Sigmoid colon (tissue), 7 donors: Measurements from ENCODE around the gene CHMP1B. TPM values are rescaled to one million over a fixed set of nuclear protein-coding genes. Genes with fewer than 3 reads are reported as not detected.

ENCODE experiments used
- DNase-seq: peaks from one replicate; pipeline ENCODE4 v3.0.0-alpha.2; 2019
- H3K27ac ChIP-seq, 4 donors: fragments of 200-600 bp; sonication (generic); one replicate each; pipeline ENCODE4 v1.5.1; 2016 to 2019; ENCODE audit warnings: mild to moderate bottlenecking in 1 of 4
- H3K27me3 ChIP-seq, 3 donors: fragments of 200-600 bp; sonication (generic); one replicate each; pipeline ENCODE4 v1.5.1; 2019; ENCODE audit warnings: mild to moderate bottlenecking in 1 of 3
- H3K36me3 ChIP-seq, 4 donors: fragments of 200-600 bp; sonication (generic); one replicate each; pipeline ENCODE4 v1.5.1; 2016 to 2019
- H3K4me1 ChIP-seq, 4 donors: fragments of 200-600 bp; sonication (generic); one replicate each; pipeline ENCODE4 v1.5.1; 2017 to 2019
- H3K4me3 ChIP-seq, 4 donors: fragments of 200-600 bp; sonication (generic); one replicate each; pipeline ENCODE4 v1.5.1; 2017 to 2019; ENCODE audit warnings: mild to moderate bottlenecking in 2 of 4, moderate library complexity in 1 of 4
- H3K9me3 ChIP-seq, 4 donors: fragments of 200-600 bp in 3 of 4; sonication (generic) in 3 of 4; one replicate each; pipeline versions ENCODE4 v1.5.1 to v1.6.1; 2013 to 2019
- CTCF ChIP-seq, 4 experiments: fragments of 450-650 bp in 3 of 4; fragments of 200-600 bp in 1 of 4; IDR thresholded peaks; one replicate each; pipeline ENCODE4 v1.5.1; 2016 to 2019; ENCODE audit warnings: antibody characterized with exemption in 4 of 4, mild to moderate bottlenecking in 3 of 4, moderate library complexity in 2 of 4
- EP300 ChIP-seq, 4 donors: sonication (generic); formaldehyde crosslinking; IDR thresholded peaks; one replicate each; pipeline ENCODE4 v1.6.1; 2017; ENCODE audit warnings: antibody characterized with exemption in 4 of 4
- POLR2A ChIP-seq, 2 donors: fragments of 450-650 bp; IDR thresholded peaks; one replicate each; pipeline ENCODE4 v1.6.1; 2016; ENCODE audit warnings: antibody characterized with exemption in 2 of 2, mild to moderate bottlenecking in 2 of 2, moderate library complexity in 2 of 2
- POLR2AphosphoS5 ChIP-seq, 4 donors: sonication (generic); formaldehyde crosslinking; IDR thresholded peaks; one replicate each; pipeline ENCODE4 v1.6.1; 2017; ENCODE audit warnings: antibody characterized with exemption in 4 of 4
- WGBS, 2 donors: extraction: QIAGEN DNeasy Blood & Tissue Kit; methylation state at CpG; one replicate each; pipeline ENCODE4 v1.1.7; 2013; 5-methylcytosine and 5-hydroxymethylcytosine counted together
- intact Hi-C: fragments of 100-400 bp; cut with DNase I; formaldehyde crosslinking; loops from one replicate; pipeline ENCODE4 v1.15.1; 2023
- polyA plus RNA-seq, 3 donors: library from polyadenylated mRNA; stranded (reverse); fragments of 200-250 nt; gene quantifications; one replicate each; pipeline ENCODE4 v1.2.3, GENCODE V29; 2013
- total RNA-seq, 4 donors: library from RNA; depleted of rRNA; stranded (reverse); fragments of >200 nt; gene quantifications; one replicate each; pipeline ENCODE4 v1.1.0, GENCODE V29; 2016
- donor health status: healthy with polysubstance abuse.
- donor health status: Bipolar disorder and iron deficiency.
- donor health status: healthy.

Gene CHMP1B
- total and polyA plus RNA-seq, 7 donors = 32.1 to 101 (median 44.8) TPM

- no peaks in the 10 kb centered on the region for H3K4me1 ChIP-seq
- H3K9me3 ChIP-seq = no peaks in the 10 kb centered on the region
- H3K27ac ChIP-seq = no peak overlapping the region
- intact Hi-C loops = no loop called here
- DNase-seq = no peak
- no peaks in the 10 kb centered on the region for H3K27me3 ChIP-seq
- no peak for TF ChIP-seq POLR2A (IDR thresholded peaks at IDR 0.05)
- no peak for TF ChIP-seq EP300 (IDR thresholded peaks at IDR 0.05)
- no peak for TF ChIP-seq CTCF (IDR thresholded peaks at IDR 0.05)
- TF ChIP-seq POLR2AphosphoS5 (IDR thresholded peaks at IDR 0.05) = no peak
- WGBS, 2 donors = 92 to 95% methylated on average over 7 of the region's 7 CpGs
- H3K36me3 ChIP-seq = no peaks in the 10 kb centered on the region
- H3K4me3 ChIP-seq = no peak overlapping the region
These were observed 30.0 kb upstream of the CHMP1B start for GRCh38 chr18:11821208-11821607.

GRCh38 chr18:11821643-11822237, 29.5 kb upstream of the CHMP1B start:
- no peak for TF ChIP-seq EP300 (IDR thresholded peaks at IDR 0.05)
- TF ChIP-seq POLR2AphosphoS5 (IDR thresholded peaks at IDR 0.05) = no peak
- TF ChIP-seq CTCF (IDR thresholded peaks at IDR 0.05) = no peak
- TF ChIP-seq POLR2A (IDR thresholded peaks at IDR 0.05) = no peak
- WGBS, 2 donors = 95% methylated on average over 40 of the region's 40 CpGs
- Histone ChIP-seq H3K4me3 (no peak overlapping the region), H3K27me3 (no peaks in the 10 kb centered on the region), H3K9me3 (no peaks in the 10 kb centered on the region), H3K36me3 (no peaks in the 10 kb centered on the region), H3K4me1 (no peaks in the 10 kb centered on the region), H3K27ac (no peak overlapping the region)
- intact Hi-C loops = no loop called here
- DNase-seq = no peak

GRCh38 chr18:11823545-11823944, 27.7 kb upstream of the CHMP1B start:
- TF ChIP-seq EP300 (IDR thresholded peaks at IDR 0.05) (no peak), POLR2A (IDR thresholded peaks at IDR 0.05) (no peak), CTCF (IDR thresholded peaks at IDR 0.05) (no peak), POLR2AphosphoS5 (IDR thresholded peaks at IDR 0.05) (no peak)
- intact Hi-C loops = no loop called here
- Histone ChIP-seq H3K27me3 (no peaks in the 10 kb centered on the region), H3K9me3 (no peaks in the 10 kb centered on the region), H3K36me3 (no peaks in the 10 kb centered on the region), H3K4me1 (no peaks in the 10 kb centered on the region), H3K4me3 (no peak overlapping the region), H3K27ac (no peak overlapping the region)
- DNase-seq = no peak
- 70 to 71% methylated on average over 5 of the region's 5 CpGs for WGBS, 2 donors

- Histone ChIP-seq H3K4me3 (no peak overlapping the region), H3K36me3 (no peaks in the 10 kb centered on the region), H3K27ac (no peak overlapping the region), H3K27me3 (no peaks in the 10 kb centered on the region), H3K9me3 (no peaks in the 10 kb centered on the region), H3K4me1 (no peaks in the 10 kb centered on the region)
- intact Hi-C loops = no loop called here
- no peak for DNase-seq
- 87 to 88% methylated on average over 12 of the region's 12 CpGs for whole genome bisulfite sequencing, 2 donors
- TF ChIP-seq CTCF (IDR thresholded peaks at IDR 0.05) (no peak), POLR2A (IDR thresholded peaks at IDR 0.05) (no peak), POLR2AphosphoS5 (IDR thresholded peaks at IDR 0.05) (no peak), EP300 (IDR thresholded peaks at IDR 0.05) (no peak)
These were observed 24.4 kb upstream of the CHMP1B start for GRCh38 chr18:11826836-11827235.
